Mucosa of rectum (tissue), 2 donors: ENCODE measurements around the gene KIF5C.

ENCODE experiments used
- H3K27ac ChIP-seq, 2 donors: one replicate each; pipeline ENCODE4 v1.7.0; 2013; ENCODE audit warnings: inconsistent platforms in 2 of 2, low read depth in 2 of 2, low read length in 2 of 2
- H3K27me3 ChIP-seq, 2 donors: one replicate each; pipeline ENCODE4 v1.7.0; 2013; ENCODE audit warnings: low read length in 2 of 2; ENCODE audit not compliant: control insufficient read depth in 2 of 2, insufficient read depth in 2 of 2
- H3K36me3 ChIP-seq, 2 donors: one replicate each; pipeline ENCODE4 v1.7.0; 2013; ENCODE audit warnings: low read length in 2 of 2; ENCODE audit not compliant: control insufficient read depth in 2 of 2, insufficient read depth in 2 of 2
- H3K4me1 ChIP-seq, 2 donors: one replicate each; pipeline ENCODE4 v1.7.0; 2013; ENCODE audit warnings: low read length in 2 of 2, mild to moderate bottlenecking in 1 of 2; ENCODE audit not compliant: control insufficient read depth in 2 of 2, insufficient read depth in 2 of 2
- H3K4me3 ChIP-seq, 2 donors: one replicate each; pipeline ENCODE4 v1.7.0; 2013; ENCODE audit warnings: low read length in 2 of 2
- H3K9ac ChIP-seq, 2 donors: one replicate each; pipeline ENCODE4 v1.7.0; 2013; ENCODE audit warnings: low read length in 2 of 2, low read depth in 1 of 2, mild to moderate bottlenecking in 1 of 2
- H3K9me3 ChIP-seq, 2 donors: one replicate each; pipeline ENCODE4 v1.7.0; 2013; ENCODE audit warnings: low read length in 2 of 2; ENCODE audit not compliant: control insufficient read depth in 2 of 2
- donor health status: healthy.
- donor health status: Normal muscosa, but diverticular disease.

Gene KIF5C

DNA sequence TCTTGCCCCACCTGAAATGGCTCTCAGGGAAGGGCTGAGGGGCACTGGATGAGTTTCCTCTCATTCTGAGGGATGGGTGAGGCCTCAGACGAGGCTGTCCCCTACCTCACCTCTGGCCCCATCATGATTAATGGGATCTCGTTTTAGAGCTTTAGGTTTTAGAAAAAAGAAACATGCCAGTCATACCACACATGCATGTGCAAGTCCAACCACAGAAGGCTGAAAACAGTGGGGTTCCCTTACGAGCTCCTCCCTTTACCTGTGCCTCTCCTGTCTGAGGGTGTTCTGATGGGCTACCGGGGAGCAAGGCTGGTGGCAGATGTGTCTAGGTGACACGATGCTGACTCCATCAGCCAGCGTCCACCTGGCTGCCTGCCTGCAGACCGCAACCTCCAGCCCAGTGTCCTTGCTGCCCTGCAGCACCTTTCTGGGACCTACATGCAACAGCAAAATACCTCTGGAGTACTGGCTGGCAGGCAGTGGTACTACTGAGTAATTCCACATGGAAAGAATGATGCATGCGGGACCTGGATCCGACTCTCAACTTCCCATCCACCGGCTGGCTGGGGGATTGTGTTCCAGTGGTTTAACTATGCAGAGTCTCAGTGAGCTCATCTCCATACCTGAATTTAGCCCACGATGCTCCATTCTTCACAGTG, 154.4 kb downstream of the KIF5C start:
- Histone ChIP-seq H3K9ac (no peak overlapping the region), H3K4me3 (no peak overlapping the region), H3K4me1 (no peaks in the 10 kb centered on the region), H3K9me3 (no peaks in the 10 kb centered on the region), H3K36me3 (no peaks in the 10 kb centered on the region), H3K27me3 (no peaks in the 10 kb centered on the region), H3K27ac (no peak overlapping the region)

DNA sequence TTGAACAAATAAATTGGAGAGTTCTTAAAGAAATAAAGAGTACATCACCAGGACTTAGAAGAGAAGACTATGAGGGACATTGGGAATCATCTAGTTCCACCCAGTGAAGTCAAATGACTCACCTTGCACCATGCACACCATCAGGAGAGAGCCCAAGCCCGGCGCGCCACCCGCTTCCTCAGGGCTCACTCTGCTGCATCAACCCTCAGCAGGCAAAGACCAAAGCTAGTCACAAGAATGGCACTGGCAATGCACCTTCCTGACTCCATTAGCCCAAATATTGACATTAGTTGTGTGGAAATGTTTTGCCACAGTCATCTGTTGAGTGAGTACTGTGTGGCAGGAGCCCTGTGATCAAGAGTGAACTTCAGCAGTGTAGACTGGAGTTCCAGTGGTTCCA, 156.4 kb downstream of the KIF5C start:
- H3K27me3 ChIP-seq = no peaks in the 10 kb centered on the region
- no peaks in the 10 kb centered on the region for H3K9me3 ChIP-seq
- H3K4me1 ChIP-seq = no peaks in the 10 kb centered on the region
- no peaks in the 10 kb centered on the region for H3K36me3 ChIP-seq
- H3K9ac ChIP-seq = no peak overlapping the region
- H3K27ac ChIP-seq = no peak overlapping the region
- no peak overlapping the region for H3K4me3 ChIP-seq

DNA sequence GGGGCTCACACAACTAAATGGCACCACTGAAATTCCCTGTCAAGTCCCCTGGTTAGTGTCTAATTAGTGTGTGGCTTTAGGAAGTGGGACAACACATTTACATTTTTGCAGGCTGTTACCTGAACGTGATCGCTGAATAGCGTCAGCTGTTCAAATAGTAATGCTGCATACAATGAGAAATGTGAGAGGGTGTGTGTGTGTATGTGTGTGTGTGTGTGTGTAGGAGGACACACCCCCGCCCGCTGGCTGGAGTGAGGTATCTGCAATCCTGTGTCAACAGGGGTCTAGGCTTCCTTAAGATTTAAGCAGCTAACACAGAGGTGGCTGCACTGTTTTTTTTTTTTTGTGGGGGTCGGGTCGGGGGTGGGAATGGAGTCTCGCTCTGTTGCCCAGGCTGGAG, 158.7 kb downstream of the KIF5C start:
- Histone ChIP-seq H3K9ac (no peak overlapping the region), H3K27me3 (peaks cover 0 to 11% of the 10 kb centered on the region in 2 donors), H3K27ac (no peak overlapping the region), H3K36me3 (no peaks in the 10 kb centered on the region), H3K4me3 (no peak overlapping the region), H3K9me3 (no peaks in the 10 kb centered on the region), H3K4me1 (peaks cover 0 to 5% of the 10 kb centered on the region in 2 donors)

DNA sequence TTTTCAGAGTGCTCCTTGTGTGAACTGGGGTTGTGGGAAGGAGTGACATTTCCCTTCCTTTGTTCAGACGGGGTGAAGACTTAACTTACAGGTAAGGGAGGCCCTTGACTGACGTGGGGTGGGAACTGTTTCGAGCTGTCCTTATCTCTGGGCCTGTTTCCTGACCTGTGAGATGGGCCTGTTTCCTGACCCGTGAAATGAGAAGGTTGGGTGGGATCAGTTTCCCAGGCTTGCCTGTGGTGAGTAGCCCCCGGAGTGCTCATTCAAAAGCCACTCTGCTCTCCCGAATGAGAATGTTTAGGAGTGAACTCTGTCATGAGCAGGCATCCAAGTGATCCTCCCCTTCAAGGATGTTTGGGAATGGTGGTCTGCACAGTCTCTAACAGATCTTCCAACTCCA, 159.4 kb downstream of the KIF5C start:
- Histone ChIP-seq H3K27me3 (peaks cover 0 to 11% of the 10 kb centered on the region in 2 donors), H3K4me1 (peaks cover 0 to 9% of the 10 kb centered on the region in 2 donors), H3K4me3 (no peak overlapping the region), H3K9me3 (no peaks in the 10 kb centered on the region), H3K9ac (no peak overlapping the region), H3K27ac (no peak overlapping the region), H3K36me3 (no peaks in the 10 kb centered on the region)

GRCh38 chr2:149036507-149037293, 161.7 kb downstream of the KIF5C start:
- Histone ChIP-seq H3K36me3 (no peaks in the 10 kb centered on the region), H3K4me3 (no peak overlapping the region), H3K9me3 (no peaks in the 10 kb centered on the region), H3K9ac (no peak overlapping the region), H3K27ac (no peak overlapping the region), H3K27me3 (peaks cover 0 to 11% of the 10 kb centered on the region in 2 donors), H3K4me1 (peaks cover 0 to 11% of the 10 kb centered on the region in 2 donors)

DNA sequence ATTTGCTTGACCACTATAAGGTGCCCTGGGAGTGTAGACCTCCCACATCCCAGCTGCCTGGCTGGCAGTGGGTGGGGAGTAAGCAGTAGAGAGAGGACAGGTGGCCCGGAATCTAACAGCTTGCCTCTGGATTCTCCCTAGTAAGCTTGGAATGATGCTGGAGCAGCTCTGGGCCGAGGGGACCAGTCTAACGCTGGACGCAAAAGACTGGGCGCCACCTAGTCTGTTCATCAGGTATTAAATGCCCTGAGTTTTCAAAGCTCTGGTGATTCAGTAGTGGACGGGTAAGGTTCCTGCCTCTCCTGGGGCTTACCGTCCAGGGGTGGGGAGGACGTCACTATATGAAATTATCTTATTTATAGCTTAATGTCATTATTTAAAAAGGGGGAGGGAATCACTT, 162.8 kb downstream of the KIF5C start:
- Histone ChIP-seq H3K4me1 (peaks cover 0 to 11% of the 10 kb centered on the region in 2 donors), H3K27me3 (peaks cover 0 to 11% of the 10 kb centered on the region in 2 donors), H3K36me3 (no peaks in the 10 kb centered on the region), H3K4me3 (peak overlapping the region; percentile 57 to 74), H3K27ac (no peak overlapping the region), H3K9me3 (no peaks in the 10 kb centered on the region), H3K9ac (peak overlapping the region in 1 of 2 donors; percentile 77)

DNA sequence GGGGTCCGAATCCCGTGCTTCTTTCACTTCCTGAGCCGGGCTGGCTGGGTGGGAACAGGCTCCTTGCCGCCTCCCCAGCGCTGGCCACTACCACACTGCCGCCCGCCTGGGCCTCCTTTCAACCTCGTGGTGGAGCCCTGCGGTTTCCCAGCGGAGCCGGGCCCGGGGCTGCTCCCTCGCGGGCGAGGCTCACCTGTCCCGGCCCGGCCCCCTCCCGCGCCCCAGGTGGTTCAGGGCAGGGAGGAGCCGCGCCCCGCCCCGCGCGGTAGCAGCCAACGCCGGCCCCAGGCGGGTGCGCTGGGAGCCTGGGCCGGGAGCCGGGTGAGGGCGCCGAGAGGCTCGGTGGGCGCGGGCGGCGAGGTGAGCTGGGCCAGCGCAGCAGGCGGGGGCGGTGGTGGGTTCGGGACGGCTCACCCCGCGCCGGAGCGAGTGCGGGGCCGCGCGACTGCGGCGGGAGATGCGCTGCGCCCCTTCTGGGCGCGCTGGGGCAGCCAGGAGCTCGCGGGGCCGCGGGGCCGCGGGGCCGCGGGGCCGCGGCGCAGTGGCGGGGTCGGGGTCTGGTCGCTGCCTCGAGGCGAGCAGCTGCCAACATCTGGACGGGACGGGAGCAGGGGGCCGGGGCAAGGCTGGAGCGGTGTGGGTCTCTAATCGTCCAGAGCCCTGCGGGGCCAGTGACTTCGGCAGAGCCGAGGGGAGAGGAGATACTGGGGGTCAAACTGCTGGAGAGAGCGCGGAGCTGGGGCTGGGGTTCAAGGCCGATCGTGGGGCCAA, 163.6 kb downstream of the KIF5C start, which contains the start of gene LYPD6B:
LYPD6B (plus strand) TSS at position 258 of the 771 bp plus-strand sequence. CDS start 92,250 bp downstream, outside the sequence.
- peak within 1 kb of the TSS; percentile 57 to 74 for H3K4me3 ChIP-seq
- peaks cover 0 to 11% of the 10 kb centered on the region in 2 donors for H3K27me3 ChIP-seq
- H3K9me3 ChIP-seq = no peaks in the 10 kb centered on the region
- peak within 1 kb of the TSS in 1 of 2 donors; percentile 77 for H3K9ac ChIP-seq
- no peaks in the 10 kb centered on the region for H3K36me3 ChIP-seq
- H3K4me1 ChIP-seq = peaks cover 0 to 11% of the 10 kb centered on the region in 2 donors
- no peak within 1 kb of the TSS for H3K27ac ChIP-seq

DNA sequence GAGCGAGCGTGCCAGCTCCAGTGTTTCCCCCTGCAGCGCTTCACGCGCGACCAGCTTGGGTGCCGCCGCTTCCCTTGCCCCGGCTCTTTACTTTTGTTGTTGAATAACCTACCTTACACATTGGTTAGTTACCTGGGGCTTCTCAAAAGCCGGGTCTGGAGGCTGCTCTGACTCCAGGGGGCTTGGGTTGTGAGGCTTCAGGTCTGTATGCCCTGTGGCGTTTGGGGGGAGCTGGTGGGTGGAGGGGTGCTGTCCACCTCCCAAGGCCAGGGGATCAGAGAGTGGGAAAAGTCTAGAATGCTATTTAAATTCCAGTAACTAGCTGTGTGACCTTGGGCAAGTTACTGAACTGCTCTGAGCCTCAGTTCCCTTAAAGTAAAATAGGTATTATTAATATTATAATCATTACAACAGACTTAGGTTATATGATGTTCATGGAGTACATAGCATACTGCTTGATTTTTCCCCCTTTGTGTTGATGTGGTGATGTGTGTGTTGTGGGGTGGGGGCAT, 164.2 kb downstream of the KIF5C start:
- Histone ChIP-seq H3K4me3 (peak overlapping the region; percentile 54 to 74), H3K36me3 (no peaks in the 10 kb centered on the region), H3K27ac (no peak overlapping the region), H3K9ac (peak overlapping the region in 1 of 2 donors; percentile 77), H3K4me1 (peaks cover 0 to 11% of the 10 kb centered on the region in 2 donors), H3K9me3 (no peaks in the 10 kb centered on the region), H3K27me3 (peaks cover 0 to 11% of the 10 kb centered on the region in 2 donors)

- Histone ChIP-seq H3K27ac (no peak overlapping the region), H3K9me3 (no peaks in the 10 kb centered on the region), H3K4me3 (no peak overlapping the region), H3K4me1 (peaks cover 0 to 11% of the 10 kb centered on the region in 2 donors), H3K9ac (no peak overlapping the region), H3K36me3 (no peaks in the 10 kb centered on the region), H3K27me3 (peaks cover 0 to 11% of the 10 kb centered on the region in 2 donors)
Observed at GRCh38 chr2:149040451-149040850, 165.4 kb downstream of the KIF5C start.
